SK-N-SH (cell line): ENCODE measurements around the gene MYO16. TPM values are rescaled to one million over a fixed set of nuclear protein-coding genes. Genes with fewer than 3 reads are reported as not detected.

Source experiments
- CTCF ChIA-PET: fragments of 300-600, 350-600 bp; formaldehyde crosslinking; extraction: SDS; loops from one replicate; lab custom pipeline; 2021; lab: Yijun Ruan, JAX
- POLR2A ChIA-PET: fragments of 350-600 bp; sonication (Branson Sonifier 250); formaldehyde crosslinking; extraction: SDS; loops from one replicate; lab custom pipeline; 2020; ENCODE audit warnings: antibody characterized with exemption, inconsistent platforms; lab: Yijun Ruan, JAX
- DNase-seq: peaks from one replicate; pipeline ENCODE4 v3.0.0; 2012
- H2AFZ ChIP-seq: fragments of 200-600 bp; sonication (generic); 2 replicates; pipeline ENCODE4 v1.8.1; 2016; ENCODE audit warnings: antibody characterized with exemption, mild to moderate bottlenecking, low read depth
- H3F3A ChIP-seq: fragments of 200-600 bp; sonication (generic); replicated peaks from 2 replicates; pipeline ENCODE3; 2016; ENCODE audit warnings: antibody characterized with exemption, mild to moderate bottlenecking; ENCODE audit not compliant: insufficient read depth
- H3K27ac ChIP-seq, 2 experiments: fragments of 200-500 bp in 1 of 2; fragments of 200-600 bp in 1 of 2; sonication (Bioruptor generic) in 1 of 2; sonication (generic), shearing (Covaris generic) in 1 of 2; 2 replicates each; pipeline versions ENCODE4 v1.5.1 to v1.6.1; 2014 to 2016; ENCODE audit warnings: low read depth in 2 of 2, inconsistent platforms in 1 of 2, low read length in 1 of 2, mild to moderate bottlenecking in 1 of 2, mixed read lengths in 1 of 2
- H3K27me3 ChIP-seq: fragments of 200-600 bp; sonication (generic), shearing (Covaris generic); 2 replicates; pipeline ENCODE4 v1.6.1; 2016; ENCODE audit warnings: mixed run types; ENCODE audit not compliant: insufficient read depth
- H3K36me3 ChIP-seq, 2 experiments: fragments of 200-500 bp in 1 of 2; fragments of 200-600 bp in 1 of 2; sonication (Bioruptor generic) in 1 of 2; sonication (generic) in 1 of 2; replicated peaks in 1 of 2; 2 replicates each; pipeline versions ENCODE3 to v1.5.1; 2014 to 2016; ENCODE audit warnings: low read length in 1 of 2, mild to moderate bottlenecking in 1 of 2; ENCODE audit not compliant: insufficient read depth in 2 of 2, control insufficient read depth in 1 of 2
- H3K4me1 ChIP-seq, 2 experiments: fragments of 200-500 bp in 1 of 2; fragments of 200-600 bp in 1 of 2; sonication (Bioruptor generic) in 1 of 2; sonication (generic), shearing (Covaris generic) in 1 of 2; 2 replicates each; pipeline versions ENCODE4 v1.5.1 to v1.6.1; 2014 to 2016; ENCODE audit warnings: low read depth in 1 of 2, low read length in 1 of 2, mixed run types in 1 of 2; ENCODE audit not compliant: insufficient read depth in 2 of 2, control insufficient read depth in 1 of 2
- H3K4me2 ChIP-seq: fragments of 200-600 bp; sonication (generic), shearing (Covaris generic); 2 replicates; pipeline ENCODE4 v1.6.1; 2017; ENCODE audit warnings: mixed run types
- H3K4me3 ChIP-seq, 2 experiments: fragments of 200-500 bp in 1 of 2; fragments of 200-600 bp in 1 of 2; sonication (Bioruptor generic) in 1 of 2; sonication (generic), shearing (Covaris generic) in 1 of 2; 2 replicates each; pipeline versions ENCODE4 v1.5.1 to v1.8.1; 2014 to 2016; ENCODE audit warnings: low read depth in 2 of 2, inconsistent platforms in 1 of 2, low read length in 1 of 2, mild to moderate bottlenecking in 1 of 2, mixed read lengths in 1 of 2, moderate library complexity in 1 of 2
- H3K79me2 ChIP-seq: fragments of 200-600 bp; sonication (generic); 2 replicates; pipeline ENCODE4 v1.8.1; 2017; ENCODE audit warnings: mild to moderate bottlenecking; ENCODE audit not compliant: insufficient read depth
- H3K9ac ChIP-seq: fragments of 200-600 bp; sonication (generic); 2 replicates; pipeline ENCODE4 v1.6.1; 2017; ENCODE audit warnings: mixed run types
- H3K9me2 ChIP-seq: fragments of 200-600 bp; sonication (generic); 2 replicates; pipeline ENCODE4 v1.6.1; 2017; ENCODE audit warnings: mixed run types
- H3K9me3 ChIP-seq: fragments of 200-600 bp; sonication (generic); 2 replicates; pipeline ENCODE4 v1.6.1; 2017; ENCODE audit warnings: mixed run types, mild to moderate bottlenecking, moderate library complexity
- H4K20me1 ChIP-seq: fragments of 200-600 bp; sonication (generic); 2 replicates; pipeline ENCODE4 v1.6.1; 2017; ENCODE audit warnings: mild to moderate bottlenecking, mixed run types; ENCODE audit not compliant: insufficient read depth
- ELF1 ChIP-seq: IDR thresholded peaks from 2 replicates; pipeline ENCODE4 v1.4.0; 2012
- FOSL2 ChIP-seq: IDR thresholded peaks from 2 replicates; pipeline ENCODE4 v1.4.0; 2012; ENCODE audit warnings: low read depth, mild to moderate bottlenecking, moderate library complexity, borderline replicate concordance
- FOXM1 ChIP-seq: IDR thresholded peaks from 2 replicates; pipeline ENCODE4 v1.4.0; 2012; ENCODE audit warnings: low read depth, mild to moderate bottlenecking
- GABPA ChIP-seq: IDR thresholded peaks from 2 replicates; pipeline ENCODE4 v1.4.0; 2012; ENCODE audit warnings: low read depth, mild to moderate bottlenecking
- GATA2 ChIP-seq: sonication (generic); formaldehyde crosslinking; IDR thresholded peaks from 2 replicates; pipeline ENCODE4 v1.5.0; 2020; ENCODE audit warnings: mild to moderate bottlenecking, missing genetic modification reagents
- JUND ChIP-seq: IDR thresholded peaks from 2 replicates; pipeline ENCODE4 v1.4.0; 2012
- MEF2A ChIP-seq: IDR thresholded peaks from 2 replicates; pipeline ENCODE4 v1.4.0; 2012; ENCODE audit warnings: low read depth, borderline replicate concordance
- MXI1 ChIP-seq: IDR thresholded peaks from 2 replicates; pipeline ENCODE4 v1.6.1; 2012; ENCODE audit warnings: mild to moderate bottlenecking, low read depth, low read length, improper control_type of control experiment
- NRF1 ChIP-seq: IDR thresholded peaks from 2 replicates; pipeline ENCODE4 v1.6.1; 2012; ENCODE audit warnings: low read depth, mild to moderate bottlenecking, low read length
- POLR2AphosphoS5 ChIP-seq: IDR thresholded peaks from 2 replicates; pipeline ENCODE4 v1.6.1; 2012; ENCODE audit warnings: low read depth, low read length
- RAD21 ChIP-seq: IDR thresholded peaks from 2 replicates; pipeline ENCODE4 v1.6.1; 2012; ENCODE audit warnings: mild to moderate bottlenecking, low read length
- RCOR1 ChIP-seq: fragments of 150-350 bp; IDR thresholded peaks from 2 replicates; pipeline ENCODE4 v1.6.1; 2017; ENCODE audit warnings: antibody characterized with exemption, low read length
- RFX5 ChIP-seq: IDR thresholded peaks from 2 replicates; pipeline ENCODE4 v1.6.1; 2012; ENCODE audit warnings: mild to moderate bottlenecking, improper control_type of control experiment, low read length
- RXRA ChIP-seq: IDR thresholded peaks from 2 replicates; pipeline ENCODE4 v1.4.0; 2012; ENCODE audit warnings: low read depth, mild to moderate bottlenecking, borderline replicate concordance
- SIN3A ChIP-seq: IDR thresholded peaks from 2 replicates; pipeline ENCODE4 v1.6.1; 2012; ENCODE audit warnings: low read depth, mild to moderate bottlenecking, low read length, moderate library complexity, borderline replicate concordance
- SMC3 ChIP-seq: IDR thresholded peaks from 2 replicates; pipeline ENCODE4 v1.6.1; 2012; ENCODE audit warnings: low read depth, low read length, improper control_type of control experiment
- TAF1 ChIP-seq: IDR thresholded peaks from 2 replicates; pipeline ENCODE4 v1.6.1; 2012; ENCODE audit warnings: low read depth, mild to moderate bottlenecking, low read length, moderate library complexity, borderline replicate concordance
- WGBS: methylation state at CpG from one replicate; pipeline ENCODE4 v1.1.6; 2017; ENCODE audit warnings: low lambda C conversion rate; 5-methylcytosine and 5-hydroxymethylcytosine counted together
- polyA plus RNA-seq, 3 experiments: library from polyadenylated mRNA; depleted of rRNA; stranded (reverse); fragments of >200 nt; gene quantifications; 2 replicates each; pipeline ENCODE4 v1.2.3, GENCODE V29; 2012
- TF ChIP-seq, protein P1 (sequence below): IDR thresholded peaks from 2 replicates; pipeline ENCODE4 v1.4.0; 2012; ENCODE audit warnings: low read depth, borderline replicate concordance
- TF ChIP-seq, protein P2 (sequence below): IDR thresholded peaks from 2 replicates; pipeline ENCODE4 v1.4.0; 2012; ENCODE audit warnings: low read depth
- TF ChIP-seq, protein P3 (sequence below): IDR thresholded peaks from 2 replicates; pipeline ENCODE4 v1.6.1; 2012; ENCODE audit warnings: mild to moderate bottlenecking, low read depth, low read length, moderate library complexity
- TF ChIP-seq, protein P4 (sequence below): fragments of 150-350 bp; IDR thresholded peaks from 2 replicates; pipeline ENCODE4 v1.6.1; 2016; ENCODE audit warnings: mild to moderate bottlenecking, low read depth, low read length

Gene MYO16
- polyA plus RNA-seq, 1 of the 3 experiments (the other 2 are of a cell fraction) = 0.07 TPM

DNA sequence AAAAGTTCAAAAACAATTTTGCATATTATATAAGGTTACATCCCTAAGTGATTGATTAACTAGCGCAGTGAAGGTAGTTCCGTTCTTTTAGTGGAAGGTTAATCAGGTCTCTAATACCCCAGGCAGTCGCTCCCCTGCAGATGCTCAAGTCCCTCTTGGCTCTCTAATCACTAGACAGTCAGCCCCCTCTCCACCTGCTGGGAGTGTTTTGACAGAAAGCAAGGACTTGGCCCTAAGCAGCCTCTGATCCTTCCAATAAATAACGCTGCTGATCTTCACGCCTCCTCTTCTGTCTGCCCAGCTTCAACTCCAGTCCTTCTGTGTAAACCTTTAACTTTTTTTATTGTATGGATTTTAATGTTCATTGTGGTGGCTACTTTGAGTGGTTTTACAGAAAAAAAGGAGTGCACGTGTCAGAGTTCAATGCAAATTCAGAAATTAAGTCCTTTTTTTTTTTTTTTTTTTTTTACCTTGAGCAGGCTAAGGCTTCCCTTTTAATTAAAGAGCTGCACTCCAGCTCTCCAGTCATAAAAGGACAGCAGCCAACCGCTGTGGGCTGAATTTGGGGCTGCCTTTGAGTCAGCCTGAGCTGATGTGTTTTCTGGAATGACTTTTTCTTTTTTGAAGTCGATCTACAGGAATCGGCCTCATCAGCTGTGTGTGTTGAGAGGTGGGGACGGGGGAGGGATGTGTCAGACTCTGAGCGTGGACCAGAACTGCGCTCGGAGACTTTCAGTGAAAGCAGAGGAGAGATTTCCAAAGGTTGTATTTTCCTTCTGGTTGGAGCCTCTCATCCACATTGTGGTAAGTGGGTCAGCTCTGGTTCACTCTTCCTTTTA, 33.8 kb upstream of the MYO16 start (continued):
- TF ChIP-seq FOXM1 = no peak
- no peak for TF ChIP-seq GATA2 (CRISPR knock-in tag)
- TF ChIP-seq, protein P1, sequence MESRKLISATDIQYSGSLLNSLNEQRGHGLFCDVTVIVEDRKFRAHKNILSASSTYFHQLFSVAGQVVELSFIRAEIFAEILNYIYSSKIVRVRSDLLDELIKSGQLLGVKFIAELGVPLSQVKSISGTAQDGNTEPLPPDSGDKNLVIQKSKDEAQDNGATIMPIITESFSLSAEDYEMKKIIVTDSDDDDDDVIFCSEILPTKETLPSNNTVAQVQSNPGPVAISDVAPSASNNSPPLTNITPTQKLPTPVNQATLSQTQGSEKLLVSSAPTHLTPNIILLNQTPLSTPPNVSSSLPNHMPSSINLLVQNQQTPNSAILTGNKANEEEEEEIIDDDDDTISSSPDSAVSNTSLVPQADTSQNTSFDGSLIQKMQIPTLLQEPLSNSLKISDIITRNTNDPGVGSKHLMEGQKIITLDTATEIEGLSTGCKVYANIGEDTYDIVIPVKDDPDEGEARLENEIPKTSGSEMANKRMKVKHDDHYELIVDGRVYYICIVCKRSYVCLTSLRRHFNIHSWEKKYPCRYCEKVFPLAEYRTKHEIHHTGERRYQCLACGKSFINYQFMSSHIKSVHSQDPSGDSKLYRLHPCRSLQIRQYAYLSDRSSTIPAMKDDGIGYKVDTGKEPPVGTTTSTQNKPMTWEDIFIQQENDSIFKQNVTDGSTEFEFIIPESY = no peak
- TF ChIP-seq GABPA = no peak
- TF ChIP-seq FOSL2 = no peak
- TF ChIP-seq ELF1 = no peak
- TF ChIP-seq, protein P2, sequence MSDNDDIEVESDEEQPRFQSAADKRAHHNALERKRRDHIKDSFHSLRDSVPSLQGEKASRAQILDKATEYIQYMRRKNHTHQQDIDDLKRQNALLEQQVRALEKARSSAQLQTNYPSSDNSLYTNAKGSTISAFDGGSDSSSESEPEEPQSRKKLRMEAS = no peak
- no peak for TF ChIP-seq RXRA
- TF ChIP-seq, all 33 proteins: peak for 0

DNA sequence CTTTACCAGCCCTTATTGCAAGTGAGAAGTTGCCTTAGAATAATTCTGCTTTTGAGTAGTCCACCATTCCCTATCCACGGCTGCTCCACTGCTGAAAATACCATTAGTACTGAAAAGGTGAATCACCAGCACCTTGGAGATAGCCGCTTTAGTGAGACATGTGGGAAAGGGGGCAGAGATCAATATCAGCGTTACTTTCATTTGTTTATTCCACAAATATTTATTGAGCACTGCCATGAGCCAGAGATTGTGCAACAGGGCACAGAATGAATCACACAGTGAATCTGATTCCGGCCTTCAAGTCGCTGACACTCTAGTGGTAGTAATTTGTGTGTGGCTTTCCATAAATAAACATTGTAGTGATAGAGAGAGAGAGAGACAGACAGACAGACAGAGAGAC, 31.5 kb upstream of the MYO16 start:
- Histone ChIP-seq H3K4me1 (no peaks in the 10 kb centered on the region), H3K9me3 (no peaks in the 10 kb centered on the region), H3K79me2 (no peaks in the 10 kb centered on the region), H3K27ac (no peak overlapping the region), H4K20me1 (no peaks in the 10 kb centered on the region), H2AFZ (no peak overlapping the region), H3K27me3 (no peaks in the 10 kb centered on the region), H3K4me2 (no peak overlapping the region), H3K9me2 (no peaks in the 10 kb centered on the region), H3K9ac (no peak overlapping the region), H3F3A (no peaks in the 10 kb centered on the region), H3K36me3 (no peaks in the 10 kb centered on the region), H3K4me3 (no peak overlapping the region)
- no peak for TF ChIP-seq MXI1
- TF ChIP-seq FOSL2 = no peak
- TF ChIP-seq, protein P3, sequence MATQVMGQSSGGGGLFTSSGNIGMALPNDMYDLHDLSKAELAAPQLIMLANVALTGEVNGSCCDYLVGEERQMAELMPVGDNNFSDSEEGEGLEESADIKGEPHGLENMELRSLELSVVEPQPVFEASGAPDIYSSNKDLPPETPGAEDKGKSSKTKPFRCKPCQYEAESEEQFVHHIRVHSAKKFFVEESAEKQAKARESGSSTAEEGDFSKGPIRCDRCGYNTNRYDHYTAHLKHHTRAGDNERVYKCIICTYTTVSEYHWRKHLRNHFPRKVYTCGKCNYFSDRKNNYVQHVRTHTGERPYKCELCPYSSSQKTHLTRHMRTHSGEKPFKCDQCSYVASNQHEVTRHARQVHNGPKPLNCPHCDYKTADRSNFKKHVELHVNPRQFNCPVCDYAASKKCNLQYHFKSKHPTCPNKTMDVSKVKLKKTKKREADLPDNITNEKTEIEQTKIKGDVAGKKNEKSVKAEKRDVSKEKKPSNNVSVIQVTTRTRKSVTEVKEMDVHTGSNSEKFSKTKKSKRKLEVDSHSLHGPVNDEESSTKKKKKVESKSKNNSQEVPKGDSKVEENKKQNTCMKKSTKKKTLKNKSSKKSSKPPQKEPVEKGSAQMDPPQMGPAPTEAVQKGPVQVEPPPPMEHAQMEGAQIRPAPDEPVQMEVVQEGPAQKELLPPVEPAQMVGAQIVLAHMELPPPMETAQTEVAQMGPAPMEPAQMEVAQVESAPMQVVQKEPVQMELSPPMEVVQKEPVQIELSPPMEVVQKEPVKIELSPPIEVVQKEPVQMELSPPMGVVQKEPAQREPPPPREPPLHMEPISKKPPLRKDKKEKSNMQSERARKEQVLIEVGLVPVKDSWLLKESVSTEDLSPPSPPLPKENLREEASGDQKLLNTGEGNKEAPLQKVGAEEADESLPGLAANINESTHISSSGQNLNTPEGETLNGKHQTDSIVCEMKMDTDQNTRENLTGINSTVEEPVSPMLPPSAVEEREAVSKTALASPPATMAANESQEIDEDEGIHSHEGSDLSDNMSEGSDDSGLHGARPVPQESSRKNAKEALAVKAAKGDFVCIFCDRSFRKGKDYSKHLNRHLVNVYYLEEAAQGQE = no peak
- no peak for TF ChIP-seq SMC3
- no peak for TF ChIP-seq SIN3A
- TF ChIP-seq, protein P1 = no peak
- TF ChIP-seq JUND = no peak
- TF ChIP-seq RFX5 = no peak
- TF ChIP-seq RAD21 = no peak
- TF ChIP-seq RCOR1 = no peak
- no peak for TF ChIP-seq NRF1
- TF ChIP-seq GATA2 (CRISPR knock-in tag) = no peak
- TF ChIP-seq, protein P4, sequence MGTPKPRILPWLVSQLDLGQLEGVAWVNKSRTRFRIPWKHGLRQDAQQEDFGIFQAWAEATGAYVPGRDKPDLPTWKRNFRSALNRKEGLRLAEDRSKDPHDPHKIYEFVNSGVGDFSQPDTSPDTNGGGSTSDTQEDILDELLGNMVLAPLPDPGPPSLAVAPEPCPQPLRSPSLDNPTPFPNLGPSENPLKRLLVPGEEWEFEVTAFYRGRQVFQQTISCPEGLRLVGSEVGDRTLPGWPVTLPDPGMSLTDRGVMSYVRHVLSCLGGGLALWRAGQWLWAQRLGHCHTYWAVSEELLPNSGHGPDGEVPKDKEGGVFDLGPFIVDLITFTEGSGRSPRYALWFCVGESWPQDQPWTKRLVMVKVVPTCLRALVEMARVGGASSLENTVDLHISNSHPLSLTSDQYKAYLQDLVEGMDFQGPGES = no peak
- TF ChIP-seq GABPA = no peak
- TF ChIP-seq FOXM1 = no peak
- no peak for TF ChIP-seq TAF1
- TF ChIP-seq, protein P2 = no peak
- TF ChIP-seq POLR2AphosphoS5 = no peak
- TF ChIP-seq ELF1 = no peak
- no peak for TF ChIP-seq MEF2A
- WGBS = 27% methylated on average over 5 of the region's 5 CpGs
- DNase-seq = no peak
- CTCF ChIA-PET = interaction anchor here (2.0 kb wide), 1 partner anchor 297 kb away, joined by 7 read pairs; no protein-coding TSS in a partner anchor
- POLR2A ChIA-PET = no interaction called here
